SIG-M5 (cell line): ENCODE measurements around the gene PNMA8B.

Experiments
- DNase-seq: peaks from one replicate; lab custom pipeline; 2025; lab: John Stamatoyannopoulos, UW

Gene PNMA8B

DNA sequence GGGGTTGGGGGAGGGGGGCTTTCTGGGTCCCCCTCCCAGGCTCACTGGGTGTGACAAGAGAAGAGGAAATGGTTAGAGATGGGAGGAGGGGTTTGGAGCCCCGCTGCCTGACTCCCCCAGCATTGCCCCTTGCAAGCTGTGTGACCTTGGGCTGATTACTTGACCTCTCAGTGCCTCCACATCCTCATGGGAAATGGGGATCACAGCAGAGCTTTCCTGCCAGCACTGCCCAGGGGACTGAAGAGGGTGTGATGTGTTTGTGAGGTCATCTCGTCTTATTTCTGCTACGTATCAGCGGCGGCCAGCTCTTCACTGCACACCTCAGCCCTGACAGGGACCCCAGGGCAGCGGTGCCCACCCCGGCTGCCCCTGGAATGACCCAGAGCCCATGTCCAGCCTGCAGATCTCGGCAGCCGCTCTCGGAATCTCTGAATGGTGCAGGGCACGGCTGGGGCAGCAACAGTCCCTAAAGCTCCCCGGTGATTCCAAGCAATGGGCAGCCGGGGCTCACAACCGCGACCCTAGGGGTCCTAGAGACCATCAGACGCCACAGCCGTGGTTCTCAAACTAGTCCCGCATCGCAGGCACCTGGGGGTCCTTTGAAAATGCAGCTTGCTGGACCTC lies 8.4 kb downstream of the PNMA8B start:
- no peak for DNase-seq

DNA sequence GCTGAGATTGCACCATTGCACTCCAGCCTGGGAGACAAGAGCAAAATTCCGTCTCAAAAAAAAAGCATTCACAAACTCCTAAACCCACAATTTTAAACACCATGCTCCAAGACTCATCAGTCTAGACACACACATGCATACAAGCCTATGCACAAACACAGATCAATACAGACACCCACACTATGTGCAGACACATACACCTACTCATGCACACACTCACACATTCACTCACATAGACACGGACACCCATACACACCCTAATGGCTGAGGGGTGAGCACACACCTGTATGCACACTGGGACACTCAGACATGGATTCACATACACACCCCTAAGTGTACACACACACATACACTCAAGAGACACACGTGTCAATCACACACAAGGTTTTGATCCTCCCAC lies 9.3 kb downstream of the PNMA8B start:
- no peak for DNase-seq

DNA sequence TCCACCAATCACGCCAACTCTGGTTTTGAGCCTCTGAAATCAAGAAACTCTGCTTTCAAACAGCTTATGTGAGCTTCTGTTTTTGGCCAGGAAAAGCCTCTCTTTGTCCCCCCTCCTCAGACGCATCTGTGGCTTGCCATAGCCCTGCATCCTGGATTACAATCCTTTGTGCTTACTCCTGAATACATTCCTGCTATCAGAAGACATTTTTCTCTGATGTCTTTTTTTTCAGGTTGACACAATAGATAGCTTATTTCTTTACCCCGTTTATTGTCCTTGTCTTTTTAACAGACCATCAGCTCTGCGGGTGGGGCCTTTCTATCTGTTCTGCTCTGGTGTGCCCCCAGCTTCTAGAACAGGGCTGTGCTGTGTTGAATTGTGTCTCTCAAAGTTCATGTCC lies 11.0 kb downstream of the PNMA8B start:
- DNase-seq = no peak

DNA sequence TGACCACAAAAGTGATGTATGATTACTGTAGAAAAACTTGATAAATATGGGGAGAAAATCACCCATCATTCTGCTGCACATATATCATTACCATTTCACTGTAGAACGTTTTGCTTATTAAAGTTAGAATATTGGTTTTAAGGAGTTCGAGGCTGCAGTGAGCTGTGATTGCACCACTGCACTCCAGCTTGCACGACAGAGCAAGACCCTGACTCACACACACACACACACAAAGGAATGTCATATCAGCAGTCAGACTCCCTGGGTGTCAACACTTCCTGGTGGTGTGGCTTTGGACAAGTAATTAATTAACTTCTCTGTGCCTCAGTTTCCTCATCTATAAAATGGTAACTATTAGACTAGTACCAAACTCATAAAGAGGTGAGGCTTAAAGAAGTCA lies 13.0 kb downstream of the PNMA8B start:
- no peak for DNase-seq

DNA sequence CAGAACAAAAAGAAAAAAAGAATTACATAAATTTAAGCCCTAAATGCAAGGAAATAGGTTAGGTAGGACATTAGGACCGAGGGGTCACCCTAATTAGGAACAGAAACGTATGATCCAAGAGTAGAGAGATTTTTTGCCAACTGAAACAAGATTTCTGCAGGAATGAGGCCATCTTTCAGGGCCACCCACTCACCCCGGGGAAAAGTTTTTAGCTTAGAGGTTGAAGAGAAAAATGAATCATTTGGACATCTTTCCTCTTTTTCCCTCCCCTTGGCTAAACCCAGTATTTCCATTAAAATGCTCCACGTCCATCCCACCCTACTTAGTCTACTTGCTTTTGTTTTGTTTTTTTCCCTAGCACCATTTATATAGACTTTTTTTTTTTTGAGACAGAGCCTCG lies 13.7 kb downstream of the PNMA8B start:
- DNase-seq = no peak

DNA sequence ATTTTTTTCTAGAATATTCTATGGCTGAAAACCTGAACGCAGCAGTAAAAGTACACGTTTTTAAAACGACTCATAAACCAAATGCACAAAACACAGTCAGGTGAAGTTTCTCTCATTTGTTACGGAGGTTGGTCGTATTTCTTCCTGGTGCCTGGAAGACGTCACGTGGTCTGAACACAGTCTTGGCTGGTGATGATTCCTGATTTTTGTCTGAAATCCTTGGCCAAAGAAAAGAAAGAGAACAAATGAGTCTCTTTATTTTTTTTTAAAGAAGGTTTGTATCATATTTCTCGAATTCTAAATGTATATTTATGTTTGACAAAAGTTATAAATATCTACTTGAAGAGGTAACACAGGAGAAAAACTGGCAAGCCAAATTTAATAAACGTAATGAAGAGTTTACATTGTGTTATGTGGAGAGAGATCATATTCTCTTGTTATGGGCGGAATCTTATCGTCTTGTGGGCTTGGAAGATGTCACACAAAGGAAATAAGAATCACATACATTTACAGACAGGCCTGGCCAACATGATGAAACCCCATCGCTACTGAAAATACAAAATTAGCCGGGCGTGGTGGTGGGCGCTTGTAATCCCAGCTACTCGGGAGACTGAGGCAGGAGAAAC lies 14.3 kb downstream of the PNMA8B start:
- no peak for DNase-seq

DNA sequence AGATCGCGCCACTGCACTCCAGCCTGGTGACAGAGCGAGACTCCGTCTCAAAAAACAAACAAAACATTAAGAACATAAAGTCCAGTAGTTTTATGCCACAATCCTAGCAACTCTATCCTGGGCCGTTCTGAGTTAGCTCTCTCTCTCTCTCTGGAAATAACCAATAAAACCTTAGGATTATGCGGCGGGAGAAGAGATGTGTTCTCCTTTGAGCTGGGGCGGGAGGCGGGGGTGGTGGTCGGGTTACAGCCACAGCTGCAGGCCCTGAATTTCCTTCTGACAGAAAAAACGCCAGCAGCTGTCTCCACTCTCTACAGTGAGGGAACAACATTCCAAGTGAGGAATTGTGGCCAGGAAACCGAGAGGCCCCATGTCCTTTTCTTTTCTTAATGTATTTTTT lies 15.3 kb downstream of the PNMA8B start:
- no peak for DNase-seq

DNA sequence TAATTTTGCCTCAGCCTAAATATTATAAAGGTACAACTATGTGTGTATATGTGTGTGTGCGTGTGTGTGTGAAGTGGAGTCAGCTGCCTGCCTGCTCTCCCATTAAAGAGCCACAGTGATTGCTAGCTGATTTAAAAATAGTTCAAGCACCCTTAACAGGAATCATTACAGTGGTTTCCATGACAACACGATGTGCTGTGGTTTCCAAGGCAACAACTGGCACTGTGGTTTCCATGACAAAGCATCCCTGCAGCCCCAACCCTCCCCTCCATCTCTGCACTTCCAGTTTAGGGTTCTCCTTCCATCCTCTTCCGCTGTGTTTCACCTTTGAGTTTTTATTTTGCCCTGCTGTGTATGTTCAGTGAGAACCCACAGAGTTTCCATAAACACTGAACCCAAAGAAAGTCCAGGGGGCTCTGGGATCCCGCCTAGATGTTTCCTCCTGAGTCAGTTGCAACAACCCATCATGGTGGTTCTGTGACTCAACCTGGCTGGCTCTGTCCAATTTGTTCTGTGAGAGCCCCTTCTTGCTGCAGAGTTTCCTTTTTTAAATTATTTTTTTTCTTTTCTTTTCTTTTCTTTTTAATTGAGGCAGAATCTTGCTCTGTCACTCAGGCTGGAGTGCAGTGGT lies 17.2 kb downstream of the PNMA8B start:
- no peak for DNase-seq

DNA sequence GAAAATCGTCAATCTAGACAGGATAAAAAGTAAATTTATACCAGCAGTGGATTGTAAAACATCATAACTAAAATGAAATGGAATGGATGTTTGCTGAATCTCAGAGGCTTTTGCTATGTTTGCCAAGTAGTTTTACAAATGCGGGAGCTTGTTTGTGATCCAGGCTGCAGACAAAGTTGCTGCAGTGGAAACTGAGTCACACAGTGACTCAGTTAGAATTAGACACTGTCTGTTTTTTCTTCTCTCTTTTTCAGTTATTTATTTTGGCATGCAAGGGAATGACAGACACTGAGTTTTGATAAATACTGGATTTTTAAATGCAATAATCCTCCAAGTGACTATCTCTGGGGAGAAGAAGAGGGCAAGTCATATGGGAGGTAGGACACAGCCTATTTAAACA lies 19.7 kb downstream of the PNMA8B start:
- no peak for DNase-seq

DNA sequence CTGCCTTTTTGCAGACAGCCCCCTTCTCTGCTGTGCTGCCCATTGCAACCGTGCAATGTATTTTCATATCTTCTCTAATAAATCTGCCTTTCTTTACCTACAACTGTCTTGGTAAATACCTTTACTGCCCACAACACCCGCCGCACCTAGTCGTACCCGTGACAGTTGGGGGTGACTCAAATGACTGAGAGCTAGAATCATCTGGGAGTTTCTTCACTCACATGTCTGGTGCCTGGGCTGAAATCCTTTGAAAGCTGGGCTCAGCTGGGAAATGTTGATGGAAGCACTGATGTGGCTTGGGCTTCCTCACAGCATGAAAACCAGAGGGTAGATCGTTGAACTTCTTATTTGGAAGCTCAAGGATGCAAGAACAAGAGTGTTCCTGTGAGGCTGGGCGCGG lies 21.5 kb downstream of the PNMA8B start:
- DNase-seq = no peak

DNA sequence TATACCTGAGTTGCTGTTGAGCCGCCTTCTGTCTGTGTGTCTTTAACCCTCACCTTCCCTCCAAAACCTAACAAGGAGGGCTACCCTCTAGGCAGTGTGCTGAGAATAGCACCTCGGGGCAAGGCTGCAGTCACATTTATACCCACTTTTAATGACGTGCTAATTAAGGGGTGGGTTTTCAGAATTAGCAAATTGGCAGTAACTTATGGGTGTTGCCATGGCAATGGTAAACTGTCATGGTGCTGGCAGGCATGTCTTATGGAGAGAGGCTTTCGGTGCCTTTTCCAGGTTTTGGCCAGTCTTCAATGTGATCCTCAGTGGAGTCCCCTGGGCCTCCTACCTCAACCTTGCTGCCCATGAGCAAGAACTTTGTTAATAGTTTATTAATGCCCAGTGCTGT lies 23.1 kb downstream of the PNMA8B start:
- DNase-seq = no peak

DNA sequence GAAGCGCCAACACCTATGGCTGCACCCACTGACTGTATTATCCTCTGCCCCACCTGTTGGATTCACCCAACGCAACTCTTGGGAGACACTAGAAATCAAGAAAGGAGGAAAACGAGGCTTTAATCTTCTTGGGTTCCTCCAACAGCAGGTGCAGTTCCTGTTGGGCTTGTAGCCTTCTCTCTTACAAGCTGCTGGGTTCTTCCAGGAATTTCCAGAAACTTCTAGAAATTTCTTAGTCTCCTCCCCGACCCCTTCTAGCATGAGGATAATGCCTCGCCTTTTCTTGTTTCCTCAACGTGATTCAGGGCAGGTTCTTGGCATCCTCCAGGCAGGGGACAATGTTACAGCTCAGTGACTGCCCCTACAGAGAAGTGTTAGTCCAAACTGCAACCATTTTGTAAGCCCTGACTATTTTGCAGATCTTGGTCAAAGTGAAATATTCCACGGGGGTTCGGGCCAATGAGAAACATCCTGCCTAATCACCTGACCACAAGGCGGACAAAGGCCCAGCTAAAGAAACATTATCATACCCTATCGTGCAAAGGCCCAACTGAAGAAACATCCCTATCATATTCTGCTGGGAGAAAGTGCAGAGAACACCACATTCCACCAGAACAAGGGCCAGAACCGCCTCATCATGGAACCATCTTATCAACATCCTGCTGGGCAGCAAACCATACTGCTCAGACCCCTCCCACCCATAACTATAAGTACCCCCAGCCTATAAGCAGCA lies 23.7 kb downstream of the PNMA8B start:
- DNase-seq = no peak

DNA sequence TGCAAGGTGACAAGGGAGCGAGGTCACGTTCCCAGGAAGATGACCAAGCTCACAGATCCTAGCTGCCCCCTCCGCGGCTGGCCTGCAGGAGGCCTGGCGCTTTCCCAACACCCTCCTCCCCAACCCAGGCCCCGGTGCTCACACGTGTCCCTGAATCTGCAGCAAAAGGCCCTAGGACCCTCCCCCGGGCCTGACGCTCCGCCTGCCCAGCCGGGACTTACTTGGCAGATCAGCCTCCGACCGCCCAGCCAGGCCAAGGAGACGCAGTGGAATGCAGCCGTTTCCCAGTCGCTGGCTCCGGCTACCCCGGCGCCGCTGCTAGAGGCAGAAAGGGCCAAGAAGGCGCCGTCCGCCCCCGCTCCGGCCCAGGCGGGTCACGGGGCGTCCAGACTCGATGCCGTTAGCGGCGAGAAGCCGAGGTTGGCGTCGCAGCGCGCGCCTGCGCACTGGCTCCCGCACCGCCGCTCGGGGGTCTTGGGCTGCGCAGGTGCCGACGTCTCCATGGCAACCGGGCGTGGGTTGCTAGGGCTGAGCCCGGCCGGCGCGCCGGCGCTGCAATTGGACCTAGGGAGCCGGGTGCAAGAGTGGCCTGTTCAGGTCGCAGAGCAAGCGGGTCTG lies 24.4 kb downstream of the PNMA8B start, which contains the start of gene PNMA8A:
TSS of gene PNMA8A (minus strand) at position 448 of the 618 bp plus-strand sequence. CDS start 528 bp downstream, outside the sequence.
- no peak for DNase-seq

DNA sequence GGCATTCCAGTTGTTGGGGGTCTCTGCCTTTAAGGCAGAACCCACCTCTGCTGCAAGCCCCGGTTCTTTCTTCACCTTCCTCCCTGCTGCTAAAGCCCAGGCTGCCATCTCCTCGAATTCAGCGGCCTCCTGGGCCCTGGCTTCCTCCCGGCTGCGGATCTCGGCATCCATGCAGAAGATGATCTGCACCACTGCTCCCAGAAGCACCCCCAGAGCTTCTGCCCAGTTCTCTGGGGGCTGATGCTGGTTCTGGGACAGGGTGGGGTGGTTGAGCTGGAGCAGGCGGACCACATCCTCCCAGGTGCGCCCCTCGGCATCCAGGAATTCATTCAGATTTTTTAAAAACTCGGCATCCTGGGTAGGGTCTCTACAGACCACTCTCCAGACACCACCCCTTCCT lies 25.3 kb downstream of the PNMA8B start:
- no peak for DNase-seq

DNA sequence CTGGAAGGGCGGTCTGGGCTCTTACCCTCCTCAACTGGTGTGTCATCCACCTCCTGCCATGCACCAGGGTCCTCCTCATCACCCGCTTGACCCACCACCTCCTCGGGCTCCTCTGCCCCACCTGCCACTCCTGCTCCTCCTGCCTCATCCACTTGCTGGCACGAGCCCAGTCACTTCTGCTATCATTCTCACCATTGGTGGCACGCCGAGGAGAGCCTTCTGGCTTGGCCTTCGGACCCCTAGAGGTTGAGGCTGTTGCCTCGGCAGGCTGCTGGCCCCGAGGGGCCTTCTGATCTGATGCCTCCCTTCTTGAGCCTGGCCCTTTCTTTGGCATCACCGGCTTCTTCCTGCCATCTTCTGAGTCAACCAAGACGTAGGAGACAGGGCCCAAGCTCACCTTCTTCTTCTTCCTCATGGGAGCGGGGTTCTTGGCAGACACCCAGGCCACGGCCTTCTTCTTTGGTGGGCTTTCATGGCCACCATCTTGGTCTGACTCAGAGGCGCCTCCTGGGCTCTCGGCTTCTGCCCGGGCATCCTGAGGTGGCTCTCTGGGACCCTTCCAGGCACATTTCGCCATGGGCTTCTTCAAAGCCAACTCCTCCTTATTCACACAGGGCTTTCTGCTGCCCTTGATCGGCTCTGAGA lies 26.0 kb downstream of the PNMA8B start:
- no peak for DNase-seq

DNA sequence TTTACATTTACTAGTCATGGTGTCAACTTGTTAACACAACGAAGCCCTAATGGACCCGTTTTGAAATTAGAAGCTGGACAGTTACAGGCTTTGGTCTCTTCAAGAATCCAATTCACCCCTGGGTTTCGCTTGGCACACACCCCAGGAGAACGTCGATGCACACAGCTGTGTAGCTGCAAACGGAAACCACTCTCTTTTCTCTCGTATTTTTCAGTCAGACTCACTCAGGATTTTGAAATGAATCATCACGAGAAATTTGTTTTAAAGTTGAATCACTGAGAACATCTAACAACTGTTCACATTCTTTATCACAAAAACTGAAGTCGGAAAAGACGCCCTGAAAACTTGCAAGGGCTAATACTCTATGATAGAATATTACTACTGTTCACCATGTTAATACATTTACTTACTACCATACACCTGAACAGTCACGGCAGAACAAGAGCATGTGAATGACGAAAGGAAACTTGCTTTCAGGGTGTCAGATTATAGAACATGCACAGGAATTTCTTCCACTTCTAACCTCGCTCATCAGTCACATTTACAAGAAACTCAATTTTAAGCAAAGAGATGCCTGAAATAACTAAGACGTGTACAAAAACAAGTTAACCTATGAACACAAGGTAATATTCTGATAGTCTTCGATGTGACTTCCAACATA lies 29.0 kb downstream of the PNMA8B start:
- DNase-seq = no peak

DNA sequence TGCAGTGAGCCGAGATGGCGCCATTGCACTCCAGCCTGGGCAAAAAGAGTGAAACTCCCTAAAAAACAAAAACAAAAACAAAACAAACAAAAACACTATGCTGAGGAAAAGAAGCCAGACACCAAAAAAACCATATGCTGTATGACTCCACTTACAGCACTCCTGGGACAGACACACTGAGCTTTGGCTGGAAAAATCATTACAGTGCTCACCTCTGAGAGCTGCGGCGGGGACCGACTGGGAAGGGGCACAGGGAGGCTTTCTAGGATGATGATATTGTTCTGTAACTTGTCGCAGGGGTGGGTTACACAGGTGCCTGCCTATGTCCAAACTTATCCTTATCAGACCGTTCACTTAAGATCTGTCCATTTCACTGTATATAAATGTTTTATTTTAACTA lies 32.2 kb downstream of the PNMA8B start:
- DNase-seq = no peak

DNA sequence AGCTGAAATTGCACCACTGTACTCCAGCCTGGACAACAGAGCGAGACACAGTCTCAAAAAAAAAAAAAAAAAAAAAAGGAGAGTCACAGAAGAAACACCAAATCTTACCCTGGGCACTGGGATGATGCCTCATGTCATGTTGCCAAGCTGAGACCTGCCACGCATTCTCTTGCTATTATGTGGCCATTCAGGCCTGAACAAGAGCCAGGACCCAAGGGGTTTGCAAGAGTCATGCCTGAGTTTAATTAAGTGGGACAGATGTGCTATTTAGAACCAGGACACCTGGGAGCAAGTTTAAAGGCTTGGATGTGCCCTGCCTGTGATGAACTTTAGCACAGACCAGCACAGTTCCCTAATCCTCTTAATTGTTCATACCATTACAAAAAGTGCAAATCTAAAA lies 34.1 kb downstream of the PNMA8B start:
- DNase-seq = no peak

DNA sequence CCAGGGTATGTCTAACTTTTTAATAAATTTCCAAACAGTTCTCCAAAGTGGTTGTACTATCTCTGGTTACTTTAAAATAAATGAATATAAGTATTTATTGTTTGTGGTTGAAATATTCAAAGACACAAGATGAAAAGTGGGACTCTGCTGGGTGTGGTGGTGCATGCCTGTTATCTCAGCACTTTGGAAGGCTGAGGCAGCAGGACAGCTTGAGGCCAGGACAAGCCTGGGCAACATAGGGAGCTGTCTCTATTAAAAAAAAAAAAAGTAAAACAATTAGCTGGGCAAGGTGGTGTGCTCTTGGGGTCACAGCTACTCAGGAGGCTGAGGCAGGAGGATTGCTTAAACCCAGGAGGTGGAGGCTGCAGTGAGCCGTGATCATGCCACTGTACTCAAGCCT lies 34.7 kb downstream of the PNMA8B start:
- DNase-seq = no peak

DNA sequence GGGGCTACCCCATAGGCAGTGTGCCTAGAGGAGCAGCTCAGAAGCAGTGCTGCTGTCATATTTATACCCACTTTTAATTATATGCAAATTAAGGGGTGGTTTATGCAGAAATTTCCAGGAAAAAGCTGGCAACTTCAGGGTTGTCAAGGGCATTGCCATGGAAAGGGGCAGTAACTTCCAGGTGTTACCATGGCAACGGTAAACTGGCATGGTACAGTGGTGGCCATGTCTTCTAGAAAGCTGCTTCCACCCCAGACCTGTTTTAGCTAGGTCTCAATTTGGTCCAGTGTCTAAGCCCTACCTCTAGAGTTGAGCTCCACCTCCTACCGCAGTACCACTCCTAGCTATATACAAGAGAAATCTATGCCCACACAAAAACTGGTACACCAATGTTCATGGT lies 35.6 kb downstream of the PNMA8B start:
- no peak for DNase-seq

DNA sequence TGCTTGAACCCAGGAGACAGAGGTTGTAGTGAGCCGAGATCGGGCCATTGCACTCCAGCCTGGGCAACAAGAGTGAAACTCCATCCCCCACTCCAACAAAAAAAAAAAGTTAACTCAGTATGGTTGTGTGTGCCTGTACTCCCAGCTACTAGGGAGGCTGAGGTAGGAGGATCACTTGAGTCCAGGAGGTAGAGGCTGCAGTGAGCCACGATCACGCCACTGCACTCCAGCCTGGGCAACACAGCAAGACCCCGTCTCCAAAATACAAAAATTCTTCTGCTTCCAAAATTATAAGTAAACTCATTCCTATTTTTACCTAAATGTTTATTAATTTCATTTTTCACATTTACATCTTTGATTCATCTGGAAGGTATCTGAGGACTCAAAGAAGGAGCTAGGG lies 38.7 kb downstream of the PNMA8B start:
- no peak for DNase-seq

DNA sequence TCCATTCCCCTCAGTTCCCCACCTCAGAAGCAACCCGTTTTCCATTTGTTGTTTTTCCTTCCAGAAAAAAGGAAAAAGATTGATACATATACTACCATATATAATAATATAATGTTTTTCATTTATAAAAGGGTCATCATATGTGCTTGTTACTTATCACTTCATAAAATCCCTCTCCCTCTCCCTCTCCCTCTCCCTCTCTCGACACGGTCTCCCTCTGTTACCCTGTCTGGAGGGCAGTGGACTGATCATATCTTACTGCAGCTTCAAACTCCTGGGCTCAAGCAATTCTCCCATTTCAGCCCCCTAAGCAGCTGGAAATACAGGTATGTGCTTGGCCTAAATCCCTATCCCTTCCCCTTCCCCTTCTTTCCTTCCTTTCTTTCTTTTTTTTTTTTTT lies 41.4 kb downstream of the PNMA8B start:
- DNase-seq = no peak
